HEK293T (cell line): ENCODE measurements around the gene DPP8.

Experiments
- ARNT ChIP-seq: fragments of 450-650 bp; IDR thresholded peaks from 2 replicates; pipeline ENCODE4 v1.6.1; 2017; ENCODE audit warnings: mild to moderate bottlenecking
- BHLHE40 ChIP-seq: fragments of 450-650 bp; IDR thresholded peaks from 2 replicates; pipeline ENCODE4 v1.6.1; 2016; ENCODE audit warnings: mild to moderate bottlenecking, moderate library complexity, borderline replicate concordance
- CTBP1 ChIP-seq: fragments of 450-650 bp; IDR thresholded peaks from 2 replicates; pipeline ENCODE4 v1.6.1; 2016; ENCODE audit warnings: borderline replicate concordance
- FOXA1 ChIP-seq: fragments of 450-650 bp; IDR thresholded peaks from 2 replicates; pipeline ENCODE4 v1.6.1; 2016; ENCODE audit warnings: mild to moderate bottlenecking
- FOXM1 ChIP-seq: fragments of 450-650 bp; IDR thresholded peaks from 2 replicates; pipeline ENCODE4 v1.6.1; 2017; ENCODE audit warnings: mild to moderate bottlenecking, borderline replicate concordance
- NFRKB ChIP-seq: fragments of 450-650 bp; IDR thresholded peaks from 2 replicates; pipeline ENCODE4 v1.6.1; 2016; ENCODE audit warnings: mild to moderate bottlenecking, moderate library complexity
- SP1 ChIP-seq: fragments of 450-650 bp; IDR thresholded peaks from 2 replicates; pipeline ENCODE4 v1.6.1; 2017
- SUZ12 ChIP-seq: fragments of 450-650 bp; IDR thresholded peaks from 2 replicates; pipeline ENCODE4 v1.6.1; 2016; ENCODE audit warnings: mild to moderate bottlenecking
- ZNF384 ChIP-seq: fragments of 450-650 bp; IDR thresholded peaks from 2 replicates; pipeline ENCODE4 v1.6.1; 2016

DNA sequence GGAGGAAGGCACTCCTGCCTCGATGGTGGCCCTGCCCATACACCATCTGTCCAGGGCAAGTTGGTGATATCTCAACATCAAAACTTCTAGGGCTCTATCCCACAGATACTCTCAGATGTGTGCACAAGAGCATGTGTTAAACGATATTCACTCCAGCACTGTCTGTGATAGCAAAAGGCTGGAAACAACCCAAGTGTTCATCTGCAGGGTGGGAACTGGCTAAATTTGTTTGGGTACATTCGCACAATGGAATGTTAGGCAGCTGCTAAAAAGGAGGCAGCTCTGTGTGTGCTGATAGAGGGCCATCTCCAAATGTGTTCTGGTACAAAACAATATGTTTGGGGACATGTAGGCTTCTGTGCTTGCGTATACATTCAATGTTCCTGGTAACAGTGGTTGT, 114.5 kb downstream of the DPP8 start:
- TF ChIP-seq NFRKB (no peak), FOXM1 (no peak), CTBP1 (no peak), SP1 (no peak), FOXA1 (no peak), ZNF384 (no peak), SUZ12 (no peak), ARNT (no peak), BHLHE40 (no peak)
